CD14-positive monocyte (primary cell): ENCODE measurements around the gene NAA60. TPM values are rescaled to one million over a fixed set of nuclear protein-coding genes. Genes with fewer than 3 reads are reported as not detected.

Source experiments
- DNase-seq, 3 donors: peaks; one replicate each; pipeline ENCODE4 v3.0.0-alpha.2; 2011 to 2022
- H2AFZ ChIP-seq: 2 replicates; pipeline ENCODE4 v1.6.0; 2012; ENCODE audit warnings: mild to moderate bottlenecking, low read depth, low read length, inconsistent platforms; ENCODE audit not compliant: insufficient read depth, poor library complexity, severe bottlenecking
- H3K27ac ChIP-seq, 2 donors: 1 replicate in 1 of 2; 2 replicates in 1 of 2; pipeline ENCODE4 v1.5.1; 2012 to 2013; ENCODE audit warnings: low read length in 2 of 2, control low read depth in 1 of 2, inconsistent platforms in 1 of 2, low read depth in 1 of 2, mild to moderate bottlenecking in 1 of 2
- H3K27me3 ChIP-seq, 2 donors: one replicate each; pipeline versions ENCODE4 v1.6.0 to v1.6.1; 2011 to 2013; ENCODE audit warnings: low read length in 2 of 2; ENCODE audit not compliant: control insufficient read depth in 2 of 2, insufficient read depth in 2 of 2
- H3K36me3 ChIP-seq, 2 donors: replicated peaks in 1 of 2; 1 replicate in 1 of 2; 2 replicates in 1 of 2; pipeline versions ENCODE4 v1.5.1 to v1.6.1; 2012 to 2013; ENCODE audit warnings: low read length in 2 of 2, control low read depth in 1 of 2, inconsistent platforms in 1 of 2, mild to moderate bottlenecking in 1 of 2; ENCODE audit not compliant: insufficient read depth in 2 of 2, control insufficient read depth in 1 of 2
- H3K4me1 ChIP-seq, 2 donors: 1 replicate in 1 of 2; 2 replicates in 1 of 2; pipeline versions ENCODE4 v1.5.1 to v1.6.1; 2012 to 2013; ENCODE audit warnings: low read length in 2 of 2, control low read depth in 1 of 2, inconsistent platforms in 1 of 2, mild to moderate bottlenecking in 1 of 2, moderate library complexity in 1 of 2; ENCODE audit not compliant: insufficient read depth in 2 of 2, control insufficient read depth in 1 of 2
- H3K4me2 ChIP-seq: replicated peaks from 2 replicates; pipeline ENCODE3; 2012; ENCODE audit warnings: low read length, moderate library complexity, mild to moderate bottlenecking; ENCODE audit not compliant: poor library complexity, severe bottlenecking; ENCODE audit errors: extremely low read depth
- H3K4me3 ChIP-seq, 3 experiments: fragments of 200-600 bp in 1 of 3; sonication (generic) in 1 of 3; replicated peaks in 1 of 3; 1 replicate in 2 of 3; 2 replicates in 1 of 3; pipeline ENCODE4 v1.5.1; 2011 to 2013; ENCODE audit warnings: low read length in 3 of 3, mild to moderate bottlenecking in 3 of 3, control low read depth in 2 of 3, low read depth in 2 of 3, inconsistent platforms in 1 of 3, moderate library complexity in 1 of 3
- H3K79me2 ChIP-seq: 2 replicates; pipeline ENCODE4 v1.6.0; 2012; ENCODE audit warnings: mild to moderate bottlenecking, control low read depth, inconsistent platforms, low read length, moderate library complexity; ENCODE audit not compliant: insufficient read depth
- H3K9ac ChIP-seq: 2 replicates; pipeline ENCODE4 v1.6.0; 2017; ENCODE audit warnings: low read length, mild to moderate bottlenecking; ENCODE audit not compliant: insufficient read depth, poor library complexity, severe bottlenecking
- H3K9me3 ChIP-seq, 2 donors: replicated peaks in 1 of 2; 1 replicate in 1 of 2; 2 replicates in 1 of 2; pipeline versions ENCODE4 v1.5.1 to v1.6.1; 2012 to 2013; ENCODE audit warnings: low read length in 2 of 2, control low read depth in 1 of 2; ENCODE audit not compliant: control insufficient read depth in 1 of 2, insufficient read depth in 1 of 2
- H4K20me1 ChIP-seq: 2 replicates; pipeline ENCODE4 v1.6.0; 2012; ENCODE audit warnings: mild to moderate bottlenecking, low read length, control low read depth, moderate library complexity; ENCODE audit not compliant: insufficient read depth
- H3K27ac Mint-ChIP-seq, 7 donors: one replicate each; pipeline ENCODE4 v1.8.0; 2020; ENCODE audit warnings: mild to moderate bottlenecking in 7 of 7, mixed read lengths in 7 of 7, moderate library complexity in 6 of 7, inconsistent platforms in 2 of 7
- H3K27me3 Mint-ChIP-seq, 3 donors: one replicate each; pipeline ENCODE4 v1.8.0; 2021 to 2022; ENCODE audit warnings: low read depth in 3 of 3, mild to moderate bottlenecking in 3 of 3, mixed read lengths in 3 of 3, moderate library complexity in 3 of 3, inconsistent platforms in 1 of 3
- H3K36me3 Mint-ChIP-seq, 2 donors: one replicate each; pipeline ENCODE4 v1.8.0; 2020; ENCODE audit warnings: mixed read lengths in 2 of 2, inconsistent platforms in 1 of 2, mild to moderate bottlenecking in 1 of 2
- H3K4me1 Mint-ChIP-seq: one replicate; pipeline ENCODE4 v1.8.0; 2020; ENCODE audit warnings: mild to moderate bottlenecking, mixed read lengths
- H3K4me3 Mint-ChIP-seq, 2 donors: one replicate each; pipeline ENCODE4 v1.8.0; 2020; ENCODE audit warnings: mild to moderate bottlenecking in 2 of 2, mixed read lengths in 2 of 2, moderate library complexity in 1 of 2
- H3K9me3 Mint-ChIP-seq, 7 donors: one replicate each; pipeline ENCODE4 v1.8.0; 2020 to 2022; ENCODE audit warnings: mixed read lengths in 7 of 7, mild to moderate bottlenecking in 6 of 7, moderate library complexity in 6 of 7, inconsistent platforms in 2 of 7
- CTCF ChIP-seq: fragments of 200-600 bp; IDR thresholded peaks from one replicate; pipeline ENCODE4 v1.8.0; 2022; ENCODE audit warnings: antibody characterized with exemption, mild to moderate bottlenecking
- WGBS: methylation state at CpG from one replicate; pipeline ENCODE4 v1.1.5; 2013; ENCODE audit warnings: missing lambda C conversion rate; ENCODE audit not compliant: insufficient coverage; 5-methylcytosine and 5-hydroxymethylcytosine counted together
- intact Hi-C, 2 donors: fragments of 100-400 bp; cut with micrococcal nuclease; formaldehyde crosslinking; loops; one replicate each; pipeline versions ENCODE4 v1.15.0 to v1.15.1; 2023
- polyA plus RNA-seq, 3 donors: library from polyadenylated mRNA; depleted of rRNA in 1 of 3; unstranded in 2 of 3; stranded (reverse) in 1 of 3; fragments of 300-500 nt in 2 of 3; fragments of >200 nt in 1 of 3; fragmentation: Illumina TruSeq in 2 of 3; gene quantifications; 1 replicate in 2 of 3; 2 replicates in 1 of 3; pipeline ENCODE4 v1.2.3, GENCODE V29; 2012 to 2021

Gene NAA60
- polyA plus RNA-seq, 3 donors, result 19.5 to 48.8 (median 29.7) TPM

- Mint-ChIP-seq H3K9me3 (peaks cover 0 to 3% (median 0%) of the 10 kb centered on the region in 7 donors), H3K36me3 (peaks cover 18 to 29% of the 10 kb centered on the region in 2 donors), H3K4me1 (peaks cover 2% of the 10 kb centered on the region), H3K27ac (peak overlapping the region in 1 of 7 donors; percentile 1), H3K4me3 (no peak overlapping the region), H3K27me3 (peaks cover 0 to 2% (median 0%) of the 10 kb centered on the region in 3 donors)
- Histone ChIP-seq H3K27me3 (no peaks in the 10 kb centered on the region), H2AFZ (no peak overlapping the region), H3K79me2 (no peaks in the 10 kb centered on the region), H3K4me2 (no peak overlapping the region), H3K9ac (no peak overlapping the region), H3K9me3 (no peaks in the 10 kb centered on the region), H3K4me1 (no peaks in the 10 kb centered on the region), H4K20me1 (no peaks in the 10 kb centered on the region), H3K4me3 (no peak overlapping the region), H3K27ac (no peak overlapping the region), H3K36me3 (peaks cover 0 to 6% of the 10 kb centered on the region in 2 donors)
- TF ChIP-seq CTCF, result no peak
- 93% methylated on average over 4 of the region's 7 CpGs for WGBS
- no peak for DNase-seq
- intact Hi-C loops, result no loop called here
These were observed 65.3 kb downstream of the NAA60 start for GRCh38 chr16:3508736-3509135.

GRCh38 chr16:3509470-3509928, 66.0 kb downstream of the NAA60 start:
- H3K9me3 Mint-ChIP-seq, result peaks cover 0 to 3% (median 0%) of the 10 kb centered on the region in 7 donors
- H3K27me3 ChIP-seq, result no peaks in the 10 kb centered on the region
- no peak overlapping the region for H3K9ac ChIP-seq
- peaks cover 2% of the 10 kb centered on the region for H3K4me1 Mint-ChIP-seq
- H3K4me3 Mint-ChIP-seq, result no peak overlapping the region
- H3K4me1 ChIP-seq, result no peaks in the 10 kb centered on the region
- WGBS, result 64% methylated on average over 9 of the region's 13 CpGs
- peaks cover 0 to 2% (median 0%) of the 10 kb centered on the region in 3 donors for H3K27me3 Mint-ChIP-seq
- H2AFZ ChIP-seq, result no peak overlapping the region
- DNase-seq, result no peak
- peaks cover 0 to 13% of the 10 kb centered on the region in 2 donors for H3K36me3 ChIP-seq
- no peak for TF ChIP-seq CTCF
- no peaks in the 10 kb centered on the region for H4K20me1 ChIP-seq
- no peak overlapping the region for H3K27ac ChIP-seq
- H3K36me3 Mint-ChIP-seq, result peaks cover 19 to 29% of the 10 kb centered on the region in 2 donors
- no peak overlapping the region for H3K4me2 ChIP-seq
- H3K4me3 ChIP-seq, result no peak overlapping the region
- intact Hi-C loops, result no loop called here
- H3K9me3 ChIP-seq, result no peaks in the 10 kb centered on the region
- H3K27ac Mint-ChIP-seq, result no peak overlapping the region
- no peaks in the 10 kb centered on the region for H3K79me2 ChIP-seq
